Measurements from ENCODE around the gene RBL1.
"Not testable (repeated sequence)": the region's sequence is repeated elsewhere in the genome, so short reads cannot be mapped to it uniquely, and the experiment has no call there.

The RBL1 gene

DNA sequence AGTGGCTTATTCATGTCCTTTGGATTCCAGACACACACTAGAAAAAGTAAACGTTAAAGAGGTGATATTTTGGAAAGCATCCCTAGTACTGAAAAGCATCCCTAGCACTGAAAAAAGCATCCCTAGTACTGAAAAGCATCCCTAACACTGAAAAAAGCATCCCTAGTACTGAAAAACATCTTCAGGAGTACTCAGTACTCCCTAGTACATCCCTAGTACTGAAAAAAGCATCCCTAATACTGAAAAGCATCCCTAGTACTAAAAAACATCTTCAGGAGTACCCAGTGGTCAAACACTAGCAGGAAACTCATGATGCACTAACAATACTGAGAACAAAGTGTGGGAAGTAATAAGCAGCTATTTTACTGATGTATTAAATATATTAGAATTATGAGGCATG is 98.7 kb downstream of the RBL1 start:
- in situ Hi-C loops (cut with MboI; ENCODE audit: low sequenced_read_pairs) = no loop called here

DNA sequence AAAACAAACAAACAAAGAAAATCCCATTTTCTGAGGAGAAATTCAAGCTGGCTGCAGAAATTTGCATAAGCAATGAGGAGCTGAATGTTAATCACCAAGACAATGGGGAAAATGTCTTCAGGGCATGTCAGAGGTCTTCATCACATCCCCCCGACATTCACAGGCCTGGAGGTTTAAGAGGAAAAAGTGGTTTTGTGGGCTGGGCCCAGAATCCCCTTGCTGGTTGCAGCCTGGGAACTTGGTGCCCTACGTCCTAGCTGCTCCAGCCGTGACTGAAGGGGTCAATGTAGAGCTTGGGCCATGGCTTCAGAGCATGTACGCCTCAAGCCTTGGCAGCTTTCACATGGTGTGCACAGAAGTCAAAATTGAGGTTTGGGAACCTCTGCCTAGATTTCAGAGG is 101.6 kb downstream of the RBL1 start:
- in situ Hi-C loops (cut with MboI; ENCODE audit: low sequenced_read_pairs) = not testable (repeated sequence)

DNA sequence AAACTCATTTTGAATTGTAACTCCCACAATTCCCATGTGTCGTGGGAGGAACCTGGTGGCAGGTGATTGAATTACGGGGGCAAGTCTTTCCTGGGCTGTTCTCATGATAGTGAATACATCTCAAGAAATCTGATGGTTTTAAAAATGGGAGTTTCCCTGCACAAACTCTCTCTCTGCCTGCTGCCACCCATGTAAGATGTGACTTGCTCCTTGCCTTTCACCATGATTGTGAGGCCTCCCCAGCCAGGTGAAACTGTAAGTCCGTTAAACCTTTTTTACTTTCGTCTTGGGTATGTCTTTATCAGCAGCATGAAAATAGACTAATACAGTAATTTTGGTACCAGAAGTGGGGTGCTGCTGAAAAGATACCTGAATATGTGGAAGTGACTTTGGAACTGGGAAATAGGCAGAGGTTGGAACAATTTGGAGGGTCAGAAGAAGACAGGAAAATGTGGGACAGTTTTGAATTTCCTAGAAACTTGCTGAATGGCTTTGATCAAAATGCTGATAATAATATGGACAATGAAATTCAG is 102.9 kb downstream of the RBL1 start:
- in situ Hi-C loops (cut with MboI; ENCODE audit: low sequenced_read_pairs) = no loop called here

DNA sequence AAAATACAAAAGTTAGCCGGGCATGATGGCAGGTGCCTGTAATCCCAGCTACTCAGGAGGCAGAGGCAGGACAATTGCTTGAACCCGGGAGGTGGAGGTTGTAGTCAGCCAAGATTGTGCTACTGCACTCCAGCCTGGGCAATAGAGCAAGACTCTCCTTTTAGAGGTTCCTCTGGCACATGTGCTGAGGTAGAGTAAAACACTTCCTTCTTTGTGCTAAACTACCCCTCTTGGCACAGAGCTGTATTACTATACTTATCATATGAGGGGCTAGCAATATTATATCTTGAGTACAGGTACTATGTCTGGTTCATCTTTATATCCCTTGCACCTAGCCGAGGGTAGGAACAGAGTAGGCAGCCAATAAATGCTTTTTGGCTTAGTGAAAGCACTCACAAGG is 104.1 kb downstream of the RBL1 start:
- in situ Hi-C loops (cut with MboI; ENCODE audit: low sequenced_read_pairs) = no loop called here

DNA sequence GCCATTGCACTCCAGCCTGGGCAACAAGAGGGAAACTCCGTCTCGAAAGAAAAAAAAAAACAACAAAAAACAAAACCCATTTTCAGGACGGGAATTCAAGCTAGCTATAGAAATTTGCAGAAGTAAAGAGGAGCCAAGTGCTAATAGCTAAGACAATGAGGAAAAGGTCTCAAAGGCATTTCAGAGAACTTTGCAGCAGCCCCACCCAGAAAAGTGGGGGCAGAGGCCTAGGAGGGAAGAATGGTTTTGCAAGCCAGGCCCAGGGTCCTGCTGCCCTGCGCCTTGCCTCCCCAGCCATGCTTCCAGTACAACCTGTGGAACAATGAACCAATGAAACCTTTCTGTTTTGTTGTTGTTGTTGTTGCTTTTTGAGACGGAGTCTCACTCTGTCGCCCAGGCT is 106.0 kb downstream of the RBL1 start:
- in situ Hi-C loops (cut with MboI; ENCODE audit: low sequenced_read_pairs) = no loop called here

DNA sequence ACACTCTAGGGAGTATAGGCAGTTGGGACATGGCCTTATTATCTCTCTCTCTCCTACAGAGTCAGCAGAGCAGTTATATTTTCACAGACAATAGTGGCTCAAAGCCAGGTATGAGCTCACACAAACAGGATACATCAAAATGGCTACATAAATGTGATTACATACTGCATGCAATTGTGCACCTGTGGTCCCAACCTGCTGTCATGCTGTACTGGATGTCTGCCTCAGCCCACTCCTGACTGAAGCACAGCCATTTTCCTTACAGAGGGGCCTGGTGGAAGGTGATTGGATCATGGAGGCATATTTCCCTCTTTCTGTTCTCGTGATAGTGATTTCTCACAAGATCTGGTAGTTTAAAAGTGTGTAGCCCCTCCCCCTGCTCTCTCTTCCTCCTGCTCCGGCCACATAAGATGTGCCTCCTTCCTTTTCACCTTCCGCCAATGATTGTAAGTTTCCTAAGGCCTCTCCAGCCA is 107.3 kb downstream of the RBL1 start:
- in situ Hi-C loops (cut with MboI; ENCODE audit: low sequenced_read_pairs) = no loop called here

DNA sequence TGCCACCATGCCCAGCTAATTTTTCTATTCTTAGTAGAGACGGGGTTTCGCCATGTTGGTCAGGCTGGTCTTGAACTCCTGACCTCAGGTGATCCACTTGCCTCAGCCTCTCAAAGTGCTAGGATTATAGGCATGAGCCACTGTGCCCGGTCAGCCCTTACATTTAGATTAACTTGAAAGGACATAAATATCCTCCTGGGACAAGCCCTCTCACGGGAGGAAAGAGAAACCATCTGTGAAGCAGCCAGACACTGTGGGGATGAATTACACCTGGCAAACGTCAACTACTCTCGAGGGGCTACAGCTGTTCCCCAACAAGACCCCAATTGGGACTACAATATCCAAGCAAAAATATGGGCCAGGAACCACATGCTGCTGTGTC is 111.5 kb downstream of the RBL1 start:
- in situ Hi-C loops (cut with MboI; ENCODE audit: low sequenced_read_pairs) = no loop called here

DNA sequence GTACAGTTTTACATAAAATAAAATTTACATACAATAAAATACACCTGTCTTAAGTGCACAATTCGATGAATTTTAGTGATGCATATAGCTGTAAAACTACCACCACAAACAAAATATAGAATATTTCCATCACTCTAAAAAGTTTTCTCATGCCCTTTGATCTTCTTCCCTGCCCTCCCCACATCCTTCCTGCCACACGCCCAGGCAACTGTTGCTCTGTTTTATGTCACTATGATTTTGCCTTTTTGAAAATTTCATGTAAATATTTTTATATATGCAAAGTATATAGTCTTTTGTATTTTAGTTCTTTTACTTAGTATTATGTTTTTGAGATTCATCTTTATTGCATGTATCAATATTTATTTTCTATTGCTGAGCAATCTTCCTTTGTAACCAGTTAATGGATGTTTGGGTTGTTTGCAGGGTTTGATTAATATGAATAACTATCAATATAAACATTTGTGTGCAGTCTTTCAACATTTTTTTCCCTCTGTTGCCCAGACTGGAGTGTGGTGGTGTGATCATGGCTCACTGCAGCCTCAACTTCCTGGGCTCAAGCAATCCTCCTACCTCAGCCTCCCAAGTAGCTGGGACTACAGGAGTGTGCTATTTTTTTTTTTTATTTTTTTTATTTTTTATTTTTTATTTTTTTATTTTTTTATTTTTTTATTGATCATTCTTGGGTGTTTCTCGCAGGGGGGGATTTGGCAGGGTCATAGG is 120.5 kb downstream of the RBL1 start:
- in situ Hi-C loops (cut with MboI; ENCODE audit: low sequenced_read_pairs) = no loop called here

DNA sequence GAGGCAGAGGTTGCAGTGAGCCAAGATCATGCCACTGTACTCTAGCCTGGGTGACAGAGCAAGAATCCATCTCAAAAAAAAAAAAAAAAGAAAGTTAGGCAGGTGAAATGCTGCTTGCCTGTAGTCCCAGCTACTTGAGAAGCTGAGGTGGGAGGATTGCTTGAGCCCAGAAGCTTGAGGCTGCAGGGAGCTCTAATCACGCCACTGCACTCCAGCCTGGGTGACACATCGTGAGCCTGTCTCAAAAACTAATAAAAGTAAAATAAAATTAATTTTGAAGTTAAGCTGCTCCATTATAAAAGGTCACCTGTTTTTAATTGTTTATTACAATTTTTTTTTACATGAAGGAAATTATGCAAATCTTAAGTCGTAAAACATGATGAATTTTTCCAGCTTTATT is 121.1 kb downstream of the RBL1 start:
- in situ Hi-C loops (cut with MboI; ENCODE audit: low sequenced_read_pairs) = no loop called here

DNA sequence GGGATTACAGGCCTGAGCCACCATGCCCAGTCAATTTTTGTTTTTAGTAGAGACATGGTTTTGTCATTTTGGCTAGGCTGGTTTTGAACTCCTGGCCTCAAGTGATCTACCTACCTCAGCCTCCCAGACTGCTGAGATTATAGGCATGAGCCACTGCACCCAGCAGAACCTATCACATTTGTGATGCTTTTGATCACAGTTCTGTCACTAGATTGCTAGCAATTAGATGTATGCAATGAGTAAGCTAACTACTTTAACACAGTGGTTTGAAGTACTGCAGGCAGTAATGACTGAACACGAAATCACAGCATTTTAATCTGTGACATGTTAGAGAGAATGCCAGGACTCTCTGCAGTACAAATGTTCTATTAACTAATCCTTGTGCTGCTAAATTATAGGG is 124.7 kb downstream of the RBL1 start:
- in situ Hi-C loops (cut with MboI; ENCODE audit: low sequenced_read_pairs) = no loop called here

DNA sequence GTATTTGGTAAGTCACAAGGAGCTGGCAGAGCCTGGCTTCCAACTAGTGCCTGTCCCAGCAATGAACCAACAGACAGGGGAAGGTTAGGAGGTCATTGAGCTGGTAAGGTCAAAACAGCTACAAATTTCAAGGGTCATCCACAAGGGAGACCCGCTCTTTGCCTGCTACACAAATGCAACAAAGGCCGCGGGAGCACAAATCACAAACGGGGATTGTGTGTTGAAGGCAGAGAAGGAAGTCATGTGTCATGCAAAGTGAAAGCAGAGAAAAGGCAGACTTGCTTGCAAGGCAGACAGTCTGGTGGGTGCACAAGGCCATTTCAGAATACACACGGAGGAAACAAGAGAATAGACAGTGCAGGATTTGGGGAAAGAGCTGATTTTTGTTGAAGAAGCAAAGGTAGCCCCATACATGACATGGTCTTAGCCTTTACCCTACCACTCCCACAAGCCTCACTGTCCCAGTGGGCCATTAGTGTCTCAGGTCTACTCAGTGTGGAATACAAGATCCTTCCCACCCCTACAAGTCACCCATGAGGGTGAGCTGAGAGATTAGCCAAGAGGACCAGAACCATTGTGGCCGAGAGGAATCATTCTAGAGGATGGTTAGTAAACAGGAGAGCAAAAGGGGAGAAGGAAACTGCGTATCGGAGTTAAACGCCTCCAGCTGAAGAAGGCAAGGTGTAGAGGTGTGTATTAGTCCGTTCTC is 126.2 kb downstream of the RBL1 start:
- in situ Hi-C loops (cut with MboI; ENCODE audit: low sequenced_read_pairs) = no loop called here

DNA sequence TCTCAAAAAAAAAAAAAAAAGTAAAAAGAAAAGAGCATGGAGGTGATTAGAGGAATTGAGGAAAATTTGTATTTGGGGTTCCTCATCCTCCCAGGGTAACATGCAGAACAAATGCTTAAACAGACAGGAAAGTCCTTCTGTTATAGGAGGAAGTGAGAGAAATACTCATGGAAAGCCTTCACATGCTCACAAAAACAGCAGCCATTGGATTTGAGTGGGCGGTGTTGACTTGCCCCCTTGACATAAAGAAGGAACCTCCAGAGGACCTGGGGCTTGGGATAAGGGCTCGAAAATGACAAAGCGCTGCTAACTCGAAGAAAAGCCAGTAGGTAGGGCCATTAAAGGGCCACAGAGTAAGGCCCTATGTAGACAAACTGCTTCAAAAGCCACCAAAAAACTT is 126.7 kb downstream of the RBL1 start:
- in situ Hi-C loops (cut with MboI; ENCODE audit: low sequenced_read_pairs) = no loop called here

DNA sequence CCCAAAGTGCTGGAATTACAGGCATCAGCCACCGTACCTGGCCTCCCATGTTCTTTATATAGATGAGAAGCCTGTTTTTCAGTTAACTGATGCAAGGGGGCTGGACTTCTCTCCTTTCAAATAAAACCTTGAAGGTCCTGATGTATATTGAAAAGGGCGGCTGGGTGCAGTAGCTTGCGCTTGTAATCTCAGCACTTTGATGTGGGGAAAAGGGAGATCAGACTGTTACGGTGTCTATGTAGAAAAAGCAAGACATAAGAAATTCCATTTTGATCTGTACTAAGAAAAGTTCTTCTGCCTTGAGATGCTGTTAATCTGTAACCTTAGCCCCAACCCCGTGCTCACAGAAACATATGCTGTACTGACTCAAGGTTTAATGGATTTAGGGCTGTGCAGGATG is 128.2 kb downstream of the RBL1 start:
- in situ Hi-C loops (cut with MboI; ENCODE audit: low sequenced_read_pairs) = no loop called here

DNA sequence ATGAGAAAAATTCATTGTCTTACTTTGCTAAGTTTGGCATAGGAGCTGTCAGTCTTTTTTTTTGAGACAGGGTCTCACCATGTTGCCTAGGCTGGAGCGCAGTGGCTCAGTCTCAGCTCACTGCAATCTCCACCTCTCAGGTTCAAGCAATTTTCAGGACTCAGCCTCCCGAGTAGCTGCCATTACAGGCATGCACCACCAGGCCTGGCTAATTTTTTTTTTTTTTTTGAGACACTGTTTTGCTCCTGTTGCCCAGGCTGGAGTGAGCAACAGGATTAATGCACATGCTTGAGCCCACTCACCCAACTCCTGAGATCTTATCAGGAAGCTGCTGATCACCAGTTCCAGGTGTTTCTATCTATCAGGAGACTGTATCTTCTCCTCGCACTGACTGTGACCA is 128.8 kb downstream of the RBL1 start:
- in situ Hi-C loops (cut with MboI; ENCODE audit: low sequenced_read_pairs) = not testable (repeated sequence)

DNA sequence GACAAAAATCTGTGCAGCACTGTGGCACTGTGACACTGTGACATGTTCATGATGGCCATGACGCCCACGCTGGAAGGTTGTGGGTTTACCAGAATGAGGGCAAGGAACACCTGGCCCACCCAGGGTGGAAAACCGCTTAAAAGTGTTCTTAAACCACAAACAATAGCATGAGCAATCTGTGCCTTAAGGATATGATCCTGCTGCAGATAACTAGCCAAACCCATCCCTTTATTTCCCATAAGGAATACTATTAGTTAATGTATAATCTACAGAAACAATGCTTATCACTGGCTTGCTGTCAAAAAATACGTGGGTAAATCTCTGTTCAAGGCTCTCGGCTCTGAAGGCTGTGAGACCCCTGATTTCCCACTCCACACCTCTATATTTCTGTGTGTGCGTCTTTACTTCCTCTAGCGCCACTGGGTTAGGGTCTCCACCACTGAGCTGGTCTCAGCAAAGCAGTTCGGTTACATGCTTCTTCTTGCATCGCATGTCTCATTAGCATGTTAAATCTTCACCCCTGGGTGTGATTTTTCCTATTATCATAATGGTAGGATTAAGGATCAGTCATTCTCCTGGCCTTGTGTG is 133.3 kb downstream of the RBL1 start:
- in situ Hi-C loops (cut with MboI; ENCODE audit: low sequenced_read_pairs) = not testable (repeated sequence)

DNA sequence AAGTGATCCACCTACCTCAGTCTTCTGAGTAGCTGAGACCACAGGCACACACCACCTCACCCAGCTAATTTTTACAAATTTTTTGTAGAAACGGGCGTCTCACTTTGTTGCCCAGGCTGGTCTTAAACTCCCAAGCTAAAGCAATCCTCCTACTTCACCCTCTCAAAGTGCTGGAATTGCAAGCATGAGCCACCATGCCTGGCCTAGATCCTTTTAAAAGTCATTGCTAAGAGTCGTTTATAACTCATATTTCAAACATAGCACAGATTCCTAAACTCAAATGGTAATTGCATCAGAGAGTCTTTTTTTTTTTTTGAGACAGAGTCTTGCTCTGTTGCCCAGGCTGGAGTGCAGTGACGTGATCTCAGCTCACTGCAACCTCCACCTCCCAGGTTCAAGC is 136.6 kb downstream of the RBL1 start:
- in situ Hi-C loops (cut with MboI; ENCODE audit: low sequenced_read_pairs) = no loop called here

DNA sequence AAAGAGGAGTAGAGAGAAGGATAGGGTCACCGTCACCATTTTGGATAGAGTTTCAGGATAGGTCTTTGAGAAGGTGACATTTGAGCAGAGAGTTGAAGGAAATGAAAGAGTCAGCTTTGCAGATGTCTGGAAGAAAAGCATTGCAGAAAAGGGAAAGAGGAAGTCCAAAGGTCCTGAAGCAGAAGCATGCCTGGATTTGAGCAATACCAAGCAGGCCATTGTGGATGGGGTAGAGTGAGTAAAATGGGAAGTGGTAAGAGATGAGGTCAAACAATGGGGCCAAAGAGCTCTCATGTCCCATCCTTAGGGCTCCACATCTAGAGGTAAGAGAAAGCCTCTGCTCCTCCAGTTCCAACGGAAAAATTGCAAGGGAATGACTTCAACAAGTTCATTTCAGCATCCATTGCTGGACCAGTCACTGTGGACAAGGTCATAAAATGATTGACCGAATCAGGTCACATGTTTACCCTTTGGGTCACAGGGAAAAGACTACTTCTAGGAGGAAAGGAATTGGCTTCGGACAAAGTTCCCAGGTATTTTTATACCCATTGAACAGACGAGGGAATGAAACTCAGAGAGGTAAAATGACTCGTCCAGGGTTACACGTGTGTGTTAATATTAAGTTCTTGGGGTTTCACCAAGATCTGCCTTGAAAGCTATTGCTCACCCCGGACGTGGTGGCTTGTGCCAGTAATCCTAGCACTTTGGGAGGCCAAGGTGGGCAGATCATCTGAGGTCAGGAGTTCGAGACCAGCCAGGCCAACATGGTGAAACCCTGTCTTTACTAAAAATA is 137.7 kb downstream of the RBL1 start:
- in situ Hi-C loops (cut with MboI; ENCODE audit: low sequenced_read_pairs) = no loop called here

DNA sequence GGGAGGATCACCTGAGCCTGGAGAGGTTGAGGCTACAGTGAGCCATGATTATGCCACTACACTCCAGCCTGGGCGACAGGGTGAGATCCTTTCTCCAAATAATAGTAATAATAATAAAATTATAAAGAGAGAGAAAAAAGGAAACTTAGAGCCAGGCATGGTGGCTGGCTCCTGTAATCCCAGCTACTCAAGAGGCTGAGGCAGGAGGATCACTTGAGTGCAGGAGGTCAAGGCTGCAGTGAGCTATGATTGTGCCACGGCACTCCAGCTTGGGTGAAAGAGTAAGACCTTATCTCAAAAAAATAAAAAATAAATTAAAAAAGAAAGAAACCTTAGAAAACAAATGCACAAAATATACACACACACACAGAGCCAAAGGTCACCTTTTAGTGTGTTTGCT is 139.1 kb downstream of the RBL1 start:
- in situ Hi-C loops (cut with MboI; ENCODE audit: low sequenced_read_pairs) = no loop called here

DNA sequence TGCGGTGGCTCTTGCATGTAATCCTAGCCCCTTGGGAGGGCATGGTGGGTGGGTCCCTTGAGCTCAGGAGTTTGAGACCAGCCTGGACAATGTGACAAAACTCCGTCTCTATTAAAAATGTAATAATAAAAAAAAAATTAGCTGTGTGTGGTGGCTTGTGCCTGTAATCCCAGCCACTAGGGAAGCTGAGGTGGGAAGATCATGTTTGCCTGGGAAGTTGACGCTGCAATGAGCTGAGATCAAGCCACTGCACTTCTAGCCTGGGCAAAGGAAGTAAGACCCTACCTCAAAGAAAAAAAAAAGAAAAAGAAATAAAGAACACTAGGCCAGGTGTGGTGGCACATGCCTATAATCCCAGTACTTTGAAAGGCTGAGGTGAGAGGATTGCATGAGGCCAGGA is 139.8 kb downstream of the RBL1 start:
- in situ Hi-C loops (cut with MboI; ENCODE audit: low sequenced_read_pairs) = no loop called here

DNA sequence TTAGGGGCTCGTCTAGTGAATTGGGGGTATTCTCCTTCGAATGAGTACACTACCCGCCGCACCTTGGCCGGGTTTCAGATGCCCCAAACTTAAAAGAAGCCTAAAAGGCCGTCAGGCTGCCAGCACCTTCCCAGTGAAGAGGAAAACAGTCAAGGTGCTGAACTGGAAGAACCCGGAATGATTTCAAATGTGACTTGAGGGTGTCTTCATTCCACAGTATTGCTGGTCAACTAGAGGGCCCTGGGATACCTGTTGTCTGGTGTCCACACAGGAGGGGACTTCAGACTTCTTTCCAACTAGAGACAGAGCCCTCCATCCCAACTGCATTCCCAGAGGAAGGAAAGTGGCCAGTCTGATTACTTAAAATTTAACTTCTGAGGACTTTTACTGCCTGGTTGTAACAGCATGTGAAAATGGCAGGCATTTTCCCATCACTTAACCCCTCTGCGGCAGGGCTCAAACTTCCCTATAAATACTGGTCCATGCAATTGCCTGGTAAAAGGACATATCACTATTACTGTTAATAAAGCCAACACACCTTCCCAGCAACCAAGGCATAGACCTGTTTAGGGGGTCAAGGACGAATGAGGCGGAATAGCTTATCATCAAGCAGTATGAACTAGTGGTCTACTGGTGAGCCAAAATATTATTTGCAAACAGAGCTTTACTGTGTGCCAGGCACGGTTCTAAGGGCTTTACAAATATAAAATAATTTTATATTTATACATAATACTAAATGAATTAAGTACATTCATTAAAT is 143.6 kb downstream of the RBL1 start:
- in situ Hi-C loops (cut with MboI; ENCODE audit: low sequenced_read_pairs) = no loop called here
